Measurements from ENCODE around the gene RNF20.
"Not testable (repeated sequence)": the region's sequence is repeated elsewhere in the genome, so short reads cannot be mapped to it uniquely, and the experiment has no call there.

The RNF20 gene

DNA sequence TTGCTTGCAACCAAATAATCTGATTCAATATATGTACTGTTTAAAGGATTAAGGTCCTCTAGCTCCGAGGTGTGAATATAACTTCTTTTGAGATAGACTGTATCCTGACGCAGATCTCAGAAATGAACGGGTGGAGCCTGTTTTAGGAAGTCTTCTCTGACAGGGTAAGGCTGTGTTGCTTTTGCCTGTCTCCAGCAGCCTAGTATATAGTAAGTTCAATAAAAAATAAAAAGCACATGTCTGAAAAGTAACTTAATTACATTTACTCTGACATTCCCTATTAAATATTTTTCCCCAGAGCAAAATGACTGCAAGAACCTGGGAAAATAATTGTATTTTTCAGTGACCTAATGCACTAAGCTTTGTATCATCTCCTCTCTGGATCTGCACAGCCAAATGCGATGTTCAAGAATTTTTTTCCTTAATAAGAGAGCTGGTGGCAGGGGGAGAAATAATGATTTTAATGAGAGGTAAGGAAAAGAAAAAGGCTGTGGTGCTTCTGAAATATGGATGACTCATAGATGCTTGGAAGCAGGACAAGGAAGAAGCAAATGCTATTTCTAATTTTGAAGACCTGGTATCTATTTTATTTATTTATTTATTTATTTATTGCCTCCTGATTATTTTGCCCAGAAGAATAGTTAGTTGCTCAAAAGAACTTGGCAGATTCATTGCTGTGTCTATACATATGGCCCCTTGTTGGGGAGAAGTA lies 53.8 kb downstream of the RNF20 start:
- no peak for DNase-seq (ENCODE audit: low spot score)

DNA sequence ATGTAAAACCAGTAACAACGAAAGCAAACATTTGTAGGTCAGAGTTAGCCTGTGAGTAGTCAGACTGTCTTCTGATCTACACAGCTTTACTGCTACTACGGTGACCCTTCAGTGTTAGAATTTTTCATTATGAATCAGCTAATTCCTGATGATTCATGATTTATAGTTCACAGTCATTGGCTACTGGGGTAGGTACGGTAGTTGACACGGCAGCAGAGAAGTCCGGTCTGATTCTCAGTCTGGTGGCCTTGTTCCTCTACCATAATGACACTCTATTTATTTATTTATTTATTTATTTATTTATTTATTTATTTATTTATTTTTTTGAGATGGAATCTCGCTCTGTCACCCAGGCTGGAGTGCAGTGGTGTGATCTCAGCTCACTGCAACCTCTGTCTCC lies 56.4 kb downstream of the RNF20 start:
- DNase-seq (ENCODE audit: low spot score): not testable (repeated sequence)

DNA sequence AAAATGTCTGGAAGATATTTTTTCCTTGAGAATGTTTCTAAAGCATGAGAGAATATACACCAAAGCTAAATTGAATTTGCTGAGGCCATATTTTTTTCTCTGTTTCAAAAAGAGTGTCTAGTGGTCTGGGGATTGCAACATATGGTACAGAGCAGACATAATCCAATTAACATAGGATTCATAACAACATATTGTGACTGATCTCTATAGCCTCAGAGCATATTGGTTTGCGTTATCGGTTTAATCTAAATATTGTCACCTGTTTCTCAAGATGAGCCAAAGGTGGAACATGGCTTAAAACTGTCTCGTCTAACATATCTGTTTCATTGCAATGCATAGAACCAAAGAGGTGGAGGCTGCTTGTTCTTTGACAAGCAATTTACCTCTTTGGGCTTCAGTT lies 57.2 kb downstream of the RNF20 start:
- DNase-seq (ENCODE audit: low spot score): no peak

DNA sequence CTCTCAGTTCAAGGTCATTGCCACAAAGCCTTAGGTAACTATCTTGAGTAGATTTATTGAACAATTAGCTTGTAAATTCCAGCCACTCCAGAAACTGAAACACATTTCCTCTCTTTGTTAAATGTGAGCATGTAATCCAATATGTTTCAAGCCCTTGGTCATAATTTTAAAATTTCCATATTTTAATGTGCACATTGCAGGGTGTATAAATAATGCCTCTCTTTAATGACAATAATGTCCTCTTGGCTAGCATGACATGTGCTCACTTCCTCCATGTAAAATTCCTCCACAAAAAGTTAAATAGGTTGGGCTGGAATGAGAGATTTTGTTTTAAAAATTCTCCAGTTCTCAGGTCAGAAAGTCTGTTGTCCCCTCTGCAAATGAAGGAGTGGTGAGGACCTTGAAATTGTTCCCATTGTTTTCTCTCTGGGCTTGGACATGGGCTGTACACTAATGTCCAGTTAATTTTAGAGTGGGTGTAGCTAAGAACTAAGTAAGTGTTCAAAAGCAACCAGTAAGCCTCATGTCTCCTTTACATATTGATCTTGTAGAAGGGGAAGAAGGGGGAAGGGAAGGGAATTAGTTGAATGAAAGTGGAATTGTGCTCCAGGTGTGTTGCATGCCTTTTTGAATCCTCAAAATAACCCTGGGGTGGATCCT lies 58.3 kb downstream of the RNF20 start:
- DNase-seq (ENCODE audit: low spot score): no peak

DNA sequence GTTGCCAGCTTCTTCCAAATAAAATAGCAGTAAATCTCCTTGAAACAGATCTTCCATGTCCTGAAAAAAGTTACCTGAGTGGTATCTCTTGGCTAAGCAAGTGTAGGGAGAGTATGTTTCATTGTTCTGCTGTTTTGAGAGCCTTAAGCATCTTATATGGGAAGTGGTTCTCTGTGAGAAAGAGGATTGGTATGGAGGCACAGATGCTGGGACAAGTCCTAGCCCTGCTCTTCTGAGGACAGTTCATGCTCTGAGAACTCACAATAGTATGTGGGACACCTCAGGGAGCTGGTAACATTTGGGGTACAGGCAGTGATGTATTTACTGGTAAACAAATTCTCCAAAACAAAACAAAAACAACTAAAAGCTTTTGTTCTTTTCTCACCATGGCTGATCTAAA lies 59.1 kb downstream of the RNF20 start:
- DNase-seq (ENCODE audit: low spot score): no peak

DNA sequence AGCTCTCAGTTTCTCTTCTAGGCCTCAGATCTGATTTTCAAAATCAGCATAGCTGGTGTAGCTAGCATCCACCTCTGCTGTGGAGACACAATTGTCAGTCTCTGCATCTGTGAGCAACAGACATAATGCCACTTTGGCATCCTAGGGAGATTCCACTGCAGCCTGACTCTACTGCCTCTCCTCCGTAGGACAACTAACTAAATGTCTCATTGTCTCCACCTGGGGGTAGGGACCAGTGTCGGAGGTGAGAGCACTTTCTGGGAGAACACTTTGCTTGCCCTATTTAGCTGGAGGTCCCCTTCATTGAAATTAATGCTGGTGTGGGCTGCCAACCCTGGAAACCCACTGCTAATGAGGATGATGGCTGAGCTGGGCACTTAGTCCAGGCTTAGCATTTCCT lies 59.7 kb downstream of the RNF20 start:
- DNase-seq (ENCODE audit: low spot score): no peak

DNA sequence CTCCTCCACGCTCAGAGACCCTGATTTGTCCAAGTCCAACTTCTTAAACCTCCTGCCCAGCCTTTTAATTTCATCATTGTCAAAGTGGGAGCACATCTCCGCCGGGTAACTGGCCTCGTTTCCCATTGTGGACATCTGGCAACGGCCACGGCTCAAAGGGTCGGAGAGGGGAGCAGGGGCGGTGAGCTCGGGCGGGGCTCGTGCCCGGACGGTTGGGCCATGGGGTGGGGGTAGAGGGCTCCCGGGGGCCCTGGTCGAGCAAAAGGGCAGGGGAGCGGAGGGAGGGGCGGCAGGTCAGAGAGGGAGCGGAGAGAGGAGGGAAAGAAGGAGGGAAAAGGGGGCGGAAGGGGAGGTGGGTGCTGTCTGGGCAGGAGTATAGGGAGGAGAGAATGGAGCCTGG lies 61.1 kb downstream of the RNF20 start, which contains the start of gene PPP3R2:
PPP3R2 (minus strand) TSS at position 174 of the 400 bp plus-strand sequence; CDS start at position 126, 48 bp downstream.
- no peak for DNase-seq (ENCODE audit: low spot score)

DNA sequence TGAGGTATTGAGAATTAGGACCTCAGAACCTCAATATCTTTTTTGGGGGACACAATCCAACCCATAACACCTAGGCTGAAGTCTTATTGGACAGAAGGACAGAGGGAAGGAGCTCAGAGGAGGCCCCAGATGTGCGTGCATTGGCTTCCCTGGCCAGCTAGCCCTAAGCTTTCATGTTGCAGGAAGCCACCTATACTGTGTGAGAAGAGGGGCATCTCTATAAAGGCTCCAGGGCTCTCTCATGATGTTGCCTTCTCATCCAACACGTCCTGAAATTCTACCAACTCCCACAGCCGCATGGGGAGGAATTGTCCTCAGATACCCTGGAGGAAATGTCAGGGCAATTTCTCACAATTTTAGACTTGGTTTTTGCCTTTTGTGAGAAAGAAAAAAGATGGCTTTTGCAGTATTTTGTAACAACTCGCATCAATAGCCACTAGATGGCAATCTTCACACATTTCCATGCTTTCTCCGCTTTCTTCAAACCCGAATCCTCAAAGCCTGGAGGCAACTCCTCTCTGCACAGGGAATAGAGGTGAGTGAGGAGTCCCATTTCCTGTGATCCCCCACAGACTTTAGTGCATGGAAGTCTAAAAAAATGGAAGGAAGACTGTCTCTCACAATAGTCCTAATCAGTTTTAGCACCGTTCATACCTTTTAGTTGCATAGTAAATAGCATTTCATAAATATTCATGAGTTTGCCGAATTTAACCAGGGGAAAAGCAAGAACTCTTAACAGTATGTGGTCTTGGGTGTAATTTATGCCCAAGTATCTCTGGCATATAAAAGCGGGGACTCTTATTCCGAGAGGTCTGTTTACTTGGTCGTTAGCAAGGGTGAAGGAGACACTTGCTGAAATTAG lies 68.5 kb downstream of the RNF20 start:
- peak; percentile 32 for DNase-seq (ENCODE audit: low spot score)

DNA sequence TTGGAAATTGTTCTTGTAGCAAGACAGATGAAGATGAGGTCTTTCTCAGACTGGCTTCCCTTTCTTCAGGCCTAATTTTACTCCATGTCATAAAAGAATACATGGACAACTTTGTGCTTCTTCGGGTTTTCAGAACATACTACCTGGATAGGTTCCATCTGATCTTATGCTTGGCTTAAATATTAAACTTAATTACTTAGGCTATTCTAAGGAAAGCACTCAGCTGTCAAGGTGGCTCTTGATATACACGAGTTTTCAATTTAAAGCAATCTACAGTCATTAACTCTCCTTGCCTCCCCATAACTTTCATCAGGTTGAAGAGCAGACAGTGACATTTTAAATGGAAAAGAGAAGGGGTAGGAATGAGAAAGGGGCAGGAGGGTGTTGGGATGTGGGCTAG lies 70.6 kb downstream of the RNF20 start:
- no peak for DNase-seq (ENCODE audit: low spot score)

DNA sequence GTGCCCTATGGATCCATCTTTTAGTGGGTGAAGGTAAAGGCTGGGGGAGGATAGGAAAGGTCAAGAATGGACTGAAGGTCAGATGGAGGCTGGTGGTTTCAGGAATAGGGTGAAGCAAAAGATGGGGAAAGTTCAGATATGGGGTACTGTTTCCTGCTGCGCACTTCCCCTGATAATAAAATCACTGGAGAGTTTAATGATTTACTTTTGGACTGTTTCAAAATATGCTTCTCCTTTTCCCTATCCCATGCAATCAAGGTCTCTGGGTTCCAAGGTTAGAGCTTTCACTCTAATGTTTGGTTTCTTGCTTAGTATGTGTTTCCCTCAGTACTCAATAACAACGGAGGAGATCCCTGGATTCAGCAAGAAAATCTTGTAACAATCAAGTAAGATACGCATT lies 71.9 kb downstream of the RNF20 start:
- DNase-seq (ENCODE audit: low spot score): no peak
